Measurements from ENCODE around the gene KLHL2. TPM values are rescaled to one million over a fixed set of nuclear protein-coding genes. Genes with fewer than 3 reads are reported as not detected.
"Not testable (repeated sequence)": the region's sequence is repeated elsewhere in the genome, so short reads cannot be mapped to it uniquely, and the experiment has no call there.

The KLHL2 gene
- polyA plus RNA-seq, 4 donors: 7.8 to 13.4 (median 10.6) TPM

- no peak for FAIRE-seq
- no peaks in the 10 kb centered on the region for H3K27me3 ChIP-seq (ENCODE audit: control insufficient read depth in 3 of 3, insufficient read depth in 3 of 3, low read length in 3 of 3)
- peaks cover 0 to 17% (median 6%) of the 10 kb centered on the region in 3 donors for H3K36me3 ChIP-seq (ENCODE audit: control insufficient read depth in 3 of 3, insufficient read depth in 2 of 3, low read depth in 1 of 3, low read length in 3 of 3)
- peak in 1 of 2 donors; percentile 41 for DNase-seq
- WGBS, 3 donors: 33 to 61% (median 37%) methylated on average over 3 of the region's 3 CpGs
- H3K4me3 ChIP-seq (ENCODE audit: low read depth in 1 of 3, low read length in 3 of 3): no peak overlapping the region
- H3K4me1 ChIP-seq (ENCODE audit: control insufficient read depth in 3 of 3, insufficient read depth in 2 of 3, low read depth in 1 of 3, low read length in 2 of 3): peaks cover 2 to 10% (median 6%) of the 10 kb centered on the region in 3 donors
- H3K9me3 ChIP-seq (ENCODE audit: control insufficient read depth in 2 of 2, insufficient read depth in 1 of 2, low read depth in 1 of 2, low read length in 1 of 2): no peaks in the 10 kb centered on the region
- H3K27ac ChIP-seq (ENCODE audit: low read depth in 1 of 3, low read length in 2 of 3): peak overlapping the region in 1 of 3 donors; percentile 16
Measured at GRCh38 chr4:165335163-165335703, 127.9 kb downstream of the KLHL2 start.

- no peak for FAIRE-seq
- Histone ChIP-seq H3K36me3 (ENCODE audit: control insufficient read depth in 3 of 3, insufficient read depth in 2 of 3, low read depth in 1 of 3, low read length in 3 of 3) (peaks cover 2 to 9% (median 6%) of the 10 kb centered on the region in 3 donors), H3K4me1 (ENCODE audit: control insufficient read depth in 3 of 3, insufficient read depth in 2 of 3, low read depth in 1 of 3, low read length in 2 of 3) (peaks cover 0 to 6% (median 2%) of the 10 kb centered on the region in 3 donors), H3K27me3 (ENCODE audit: control insufficient read depth in 3 of 3, insufficient read depth in 3 of 3, low read length in 3 of 3) (no peaks in the 10 kb centered on the region), H3K9me3 (ENCODE audit: control insufficient read depth in 2 of 2, insufficient read depth in 1 of 2, low read depth in 1 of 2, low read length in 1 of 2) (no peaks in the 10 kb centered on the region), H3K4me3 (ENCODE audit: low read depth in 1 of 3, low read length in 3 of 3) (no peak overlapping the region), H3K27ac (ENCODE audit: low read depth in 1 of 3, low read length in 2 of 3) (no peak overlapping the region)
- 84 to 92% (median 85%) methylated on average over 6 of the region's 6 CpGs for WGBS, 3 donors
- DNase-seq: no peak
Measured at GRCh38 chr4:165336743-165337142, 129.4 kb downstream of the KLHL2 start.

- not testable (repeated sequence) for DNase-seq; FAIRE-seq; H3K4me1 ChIP-seq (ENCODE audit: control insufficient read depth in 3 of 3, insufficient read depth in 2 of 3, low read depth in 1 of 3, low read length in 2 of 3); H3K27ac ChIP-seq (ENCODE audit: low read depth in 1 of 3, low read length in 2 of 3); H3K9me3 ChIP-seq (ENCODE audit: control insufficient read depth in 2 of 2, insufficient read depth in 1 of 2, low read depth in 1 of 2, low read length in 1 of 2); H3K27me3 ChIP-seq (ENCODE audit: control insufficient read depth in 3 of 3, insufficient read depth in 3 of 3, low read length in 3 of 3); H3K36me3 ChIP-seq (ENCODE audit: control insufficient read depth in 3 of 3, insufficient read depth in 2 of 3, low read depth in 1 of 3, low read length in 3 of 3); H3K4me3 ChIP-seq (ENCODE audit: low read depth in 1 of 3, low read length in 3 of 3)
- WGBS, 3 donors: 98 to 99% (median 98%) methylated on average over 5 of the region's 5 CpGs
Measured at GRCh38 chr4:165342340-165342739, 135.0 kb downstream of the KLHL2 start.

- DNase-seq: peak in 1 of 2 donors; percentile 42
- Histone ChIP-seq H3K36me3 (ENCODE audit: control insufficient read depth in 3 of 3, insufficient read depth in 2 of 3, low read depth in 1 of 3, low read length in 3 of 3) (peaks cover 2 to 7% (median 2%) of the 10 kb centered on the region in 3 donors), H3K4me1 (ENCODE audit: control insufficient read depth in 3 of 3, insufficient read depth in 2 of 3, low read depth in 1 of 3, low read length in 2 of 3) (no peaks in the 10 kb centered on the region), H3K9me3 (ENCODE audit: control insufficient read depth in 2 of 2, insufficient read depth in 1 of 2, low read depth in 1 of 2, low read length in 1 of 2) (no peaks in the 10 kb centered on the region), H3K27ac (ENCODE audit: low read depth in 1 of 3, low read length in 2 of 3) (no peak overlapping the region), H3K4me3 (ENCODE audit: low read depth in 1 of 3, low read length in 3 of 3) (no peak overlapping the region), H3K27me3 (ENCODE audit: control insufficient read depth in 3 of 3, insufficient read depth in 3 of 3, low read length in 3 of 3) (no peaks in the 10 kb centered on the region)
- FAIRE-seq: no peak
- 35 to 65% (median 49%) methylated on average over 13 of the region's 13 CpGs for WGBS, 3 donors
Measured at GRCh38 chr4:165343353-165344191, 136.2 kb downstream of the KLHL2 start.

GRCh38 chr4:165345666-165346417 is 138.5 kb downstream of the KLHL2 start:
- 85 to 89% (median 88%) methylated on average over 10 of the region's 10 CpGs for WGBS, 3 donors
- Histone ChIP-seq H3K4me1 (ENCODE audit: control insufficient read depth in 3 of 3, insufficient read depth in 2 of 3, low read depth in 1 of 3, low read length in 2 of 3) (no peaks in the 10 kb centered on the region), H3K27me3 (ENCODE audit: control insufficient read depth in 3 of 3, insufficient read depth in 3 of 3, low read length in 3 of 3) (no peaks in the 10 kb centered on the region), H3K27ac (ENCODE audit: low read depth in 1 of 3, low read length in 2 of 3) (no peak overlapping the region), H3K9me3 (ENCODE audit: control insufficient read depth in 2 of 2, insufficient read depth in 1 of 2, low read depth in 1 of 2, low read length in 1 of 2) (no peaks in the 10 kb centered on the region), H3K4me3 (ENCODE audit: low read depth in 1 of 3, low read length in 3 of 3) (no peak overlapping the region), H3K36me3 (ENCODE audit: control insufficient read depth in 3 of 3, insufficient read depth in 2 of 3, low read depth in 1 of 3, low read length in 3 of 3) (peaks cover 0 to 2% (median 2%) of the 10 kb centered on the region in 3 donors)
- FAIRE-seq (no peak), DNase-seq (no peak)

GRCh38 chr4:165347647-165348569 is 140.5 kb downstream of the KLHL2 start:
- no peak overlapping the region for H3K27ac ChIP-seq (ENCODE audit: low read depth in 1 of 3, low read length in 2 of 3)
- H3K4me3 ChIP-seq (ENCODE audit: low read depth in 1 of 3, low read length in 3 of 3): no peak overlapping the region
- FAIRE-seq (no peak), DNase-seq (no peak)
- WGBS, 3 donors: 73 to 92% (median 78%) methylated on average over 3 of the region's 3 CpGs
- H3K9me3 ChIP-seq (ENCODE audit: control insufficient read depth in 2 of 2, insufficient read depth in 1 of 2, low read depth in 1 of 2, low read length in 1 of 2): no peaks in the 10 kb centered on the region
- no peaks in the 10 kb centered on the region for H3K4me1 ChIP-seq (ENCODE audit: control insufficient read depth in 3 of 3, insufficient read depth in 2 of 3, low read depth in 1 of 3, low read length in 2 of 3)
- no peaks in the 10 kb centered on the region for H3K36me3 ChIP-seq (ENCODE audit: control insufficient read depth in 3 of 3, insufficient read depth in 2 of 3, low read depth in 1 of 3, low read length in 3 of 3)
- no peaks in the 10 kb centered on the region for H3K27me3 ChIP-seq (ENCODE audit: control insufficient read depth in 3 of 3, insufficient read depth in 3 of 3, low read length in 3 of 3)

GRCh38 chr4:165351359-165352130 is 144.2 kb downstream of the KLHL2 start:
- Histone ChIP-seq H3K27ac (ENCODE audit: low read depth in 1 of 3, low read length in 2 of 3) (no peak overlapping the region), H3K36me3 (ENCODE audit: control insufficient read depth in 3 of 3, insufficient read depth in 2 of 3, low read depth in 1 of 3, low read length in 3 of 3) (no peaks in the 10 kb centered on the region), H3K4me3 (ENCODE audit: low read depth in 1 of 3, low read length in 3 of 3) (no peak overlapping the region), H3K27me3 (ENCODE audit: control insufficient read depth in 3 of 3, insufficient read depth in 3 of 3, low read length in 3 of 3) (no peaks in the 10 kb centered on the region), H3K4me1 (ENCODE audit: control insufficient read depth in 3 of 3, insufficient read depth in 2 of 3, low read depth in 1 of 3, low read length in 2 of 3) (no peaks in the 10 kb centered on the region), H3K9me3 (ENCODE audit: control insufficient read depth in 2 of 2, insufficient read depth in 1 of 2, low read depth in 1 of 2, low read length in 1 of 2) (no peaks in the 10 kb centered on the region)
- FAIRE-seq: no peak
- DNase-seq: no peak
- 73 to 89% (median 73%) methylated on average over 5 of the region's 5 CpGs for WGBS, 3 donors

Measured in small intestine (tissue), 7 donors.